ENCODE results near the gene NIP7.

NIP7 gene

GRCh38 chr16:69363281-69363717 lies 23.7 kb downstream of the NIP7 start:
- Histone ChIP-seq H3K4me1 (ENCODE audit: control insufficient read depth, low read length) (peaks cover 51% of the 10 kb centered on the region), H3K4me2 (ENCODE audit: low read length) (no peak overlapping the region), H3K36me3 (ENCODE audit: control insufficient read depth, low read length) (peaks cover 74% of the 10 kb centered on the region), H3K27me3 (ENCODE audit: control insufficient read depth, low read length) (no peaks in the 10 kb centered on the region), H3K9me2 (replicated peaks; ENCODE audit: control insufficient read depth, low read length) (no peaks in the 10 kb centered on the region), H3K79me2 (ENCODE audit: control insufficient read depth, low read length) (peaks cover 29% of the 10 kb centered on the region), H4K20me1 (ENCODE audit: control insufficient read depth, insufficient read depth, low read depth, low read length) (no peaks in the 10 kb centered on the region), H3F3A (ENCODE audit: control insufficient read depth, insufficient read depth) (peaks cover 16% of the 10 kb centered on the region), H3K9me3 (ENCODE audit: control insufficient read depth, insufficient read depth, low read length) (no peaks in the 10 kb centered on the region), H3K27ac (ENCODE audit: low read depth, low read length) (no peak overlapping the region), H3K4me3 (ENCODE audit: low read length) (no peak overlapping the region)
- TF ChIP-seq EZH2phosphoT487 (IDR thresholded peaks at IDR 0.05; ENCODE audit: borderline replicate concordance, low read length) (no peak), CTCF (IDR thresholded peaks at IDR 0.05; ENCODE audit: low read depth, low read length, poor library complexity, severe bottlenecking) (no peak)

- TF ChIP-seq EZH2phosphoT487 (IDR thresholded peaks at IDR 0.05; ENCODE audit: borderline replicate concordance, low read length) (no peak), CTCF (IDR thresholded peaks at IDR 0.05; ENCODE audit: low read depth, low read length, poor library complexity, severe bottlenecking) (no peak)
- peaks cover 51% of the 10 kb centered on the region for H3K4me1 ChIP-seq (ENCODE audit: control insufficient read depth, low read length)
- H3K4me3 ChIP-seq (ENCODE audit: low read length), result no peak overlapping the region
- H3K27me3 ChIP-seq (ENCODE audit: control insufficient read depth, low read length), result no peaks in the 10 kb centered on the region
- no peaks in the 10 kb centered on the region for H3K9me2 ChIP-seq (replicated peaks; ENCODE audit: control insufficient read depth, low read length)
- no peaks in the 10 kb centered on the region for H3K9me3 ChIP-seq (ENCODE audit: control insufficient read depth, insufficient read depth, low read length)
- H3F3A ChIP-seq (ENCODE audit: control insufficient read depth, insufficient read depth), result peaks cover 16% of the 10 kb centered on the region
- H3K4me2 ChIP-seq (ENCODE audit: low read length), result no peak overlapping the region
- H3K36me3 ChIP-seq (ENCODE audit: control insufficient read depth, low read length), result peaks cover 82% of the 10 kb centered on the region
- H3K79me2 ChIP-seq (ENCODE audit: control insufficient read depth, low read length), result peaks cover 31% of the 10 kb centered on the region
- H4K20me1 ChIP-seq (ENCODE audit: control insufficient read depth, insufficient read depth, low read depth, low read length), result no peaks in the 10 kb centered on the region
- no peak overlapping the region for H3K27ac ChIP-seq (ENCODE audit: low read depth, low read length)
These were observed 24.5 kb downstream of the NIP7 start for GRCh38 chr16:69364088-69364487.

- no peak overlapping the region for H3K27ac ChIP-seq (ENCODE audit: low read depth, low read length)
- H3K4me1 ChIP-seq (ENCODE audit: control insufficient read depth, low read length), result peaks cover 57% of the 10 kb centered on the region
- peaks cover 16% of the 10 kb centered on the region for H3F3A ChIP-seq (ENCODE audit: control insufficient read depth, insufficient read depth)
- H4K20me1 ChIP-seq (ENCODE audit: control insufficient read depth, insufficient read depth, low read depth, low read length), result no peaks in the 10 kb centered on the region
- peaks cover 93% of the 10 kb centered on the region for H3K36me3 ChIP-seq (ENCODE audit: control insufficient read depth, low read length)
- no peaks in the 10 kb centered on the region for H3K9me2 ChIP-seq (replicated peaks; ENCODE audit: control insufficient read depth, low read length)
- H3K4me3 ChIP-seq (ENCODE audit: low read length), result no peak overlapping the region
- TF ChIP-seq CTCF (IDR thresholded peaks at IDR 0.05; ENCODE audit: low read depth, low read length, poor library complexity, severe bottlenecking) (no peak), EZH2phosphoT487 (IDR thresholded peaks at IDR 0.05; ENCODE audit: borderline replicate concordance, low read length) (no peak)
- H3K27me3 ChIP-seq (ENCODE audit: control insufficient read depth, low read length), result no peaks in the 10 kb centered on the region
- no peaks in the 10 kb centered on the region for H3K9me3 ChIP-seq (ENCODE audit: control insufficient read depth, insufficient read depth, low read length)
- peaks cover 47% of the 10 kb centered on the region for H3K79me2 ChIP-seq (ENCODE audit: control insufficient read depth, low read length)
- no peak overlapping the region for H3K4me2 ChIP-seq (ENCODE audit: low read length)
These were observed 26.3 kb downstream of the NIP7 start for GRCh38 chr16:69365901-69366300.

Measured in DOHH2 (cell line).